H9 (cell line): ENCODE measurements around the gene CCL11. TPM values are rescaled to one million over a fixed set of nuclear protein-coding genes. Genes with fewer than 3 reads are reported as not detected.

Source experiments
- DNase-seq: peaks from one replicate; pipeline ENCODE4 v3.0.0-alpha.2; 2017
- H2AFZ ChIP-seq: one replicate; pipeline ENCODE4 v1.6.1; 2013; ENCODE audit warnings: mild to moderate bottlenecking, low read length, control low read depth, moderate library complexity
- H2AK5ac ChIP-seq: 2 replicates; pipeline ENCODE4 v1.6.1; 2013; ENCODE audit warnings: low read length, control low read depth, mixed read lengths; ENCODE audit not compliant: insufficient read length
- H2BK120ac ChIP-seq: one replicate; pipeline ENCODE4 v1.6.1; 2013; ENCODE audit warnings: low read depth, mild to moderate bottlenecking, low read length, control low read depth, inconsistent platforms; ENCODE audit not compliant: poor library complexity, severe bottlenecking
- H2BK12ac ChIP-seq: 2 replicates; pipeline ENCODE4 v1.6.1; 2013; ENCODE audit warnings: low read length, control low read depth, mixed read lengths, low read depth; ENCODE audit not compliant: insufficient read length
- H2BK15ac ChIP-seq: 2 replicates; pipeline ENCODE4 v1.6.1; 2013; ENCODE audit warnings: low read depth, low read length, control low read depth
- H2BK20ac ChIP-seq: one replicate; pipeline ENCODE4 v1.6.1; 2013; ENCODE audit warnings: low read depth, mild to moderate bottlenecking, low read length, control low read depth, inconsistent platforms; ENCODE audit not compliant: poor library complexity, severe bottlenecking
- H2BK5ac ChIP-seq: 2 replicates; pipeline ENCODE4 v1.6.1; 2013; ENCODE audit warnings: low read length, control low read depth, mixed read lengths; ENCODE audit not compliant: insufficient read length
- H3K14ac ChIP-seq: 2 replicates; pipeline ENCODE4 v1.6.1; 2013; ENCODE audit warnings: low read length, control low read depth; ENCODE audit not compliant: insufficient read depth
- H3K18ac ChIP-seq: 2 replicates; pipeline ENCODE4 v1.6.1; 2013; ENCODE audit warnings: low read depth, mild to moderate bottlenecking, mixed read lengths, low read length, control low read depth; ENCODE audit not compliant: insufficient read length
- H3K23ac ChIP-seq: 2 replicates; pipeline ENCODE4 v1.6.1; 2013; ENCODE audit warnings: low read length, control low read depth, mixed read lengths, low read depth; ENCODE audit not compliant: insufficient read length
- H3K23me2 ChIP-seq: 2 replicates; pipeline ENCODE4 v1.6.1; 2013; ENCODE audit warnings: low read depth, mild to moderate bottlenecking, mixed read lengths, low read length, control low read depth; ENCODE audit not compliant: insufficient read length, poor library complexity, severe bottlenecking
- H3K27ac ChIP-seq: 2 replicates; pipeline ENCODE4 v1.5.1; 2013; ENCODE audit warnings: low read length, control low read depth, mixed read lengths, low read depth; ENCODE audit not compliant: insufficient read length
- H3K27me3 ChIP-seq: 2 replicates; pipeline ENCODE4 v1.6.1; 2013; ENCODE audit warnings: low read length, control low read depth, inconsistent platforms; ENCODE audit not compliant: insufficient read depth
- H3K4ac ChIP-seq: 2 replicates; pipeline ENCODE4 v1.6.1; 2013; ENCODE audit warnings: low read depth, mild to moderate bottlenecking, control low read depth, inconsistent platforms, low read length, moderate library complexity
- H3K4me1 ChIP-seq: 2 replicates; pipeline ENCODE4 v1.6.1; 2013; ENCODE audit warnings: low read length, control low read depth, inconsistent platforms; ENCODE audit not compliant: insufficient read depth
- H3K4me2 ChIP-seq: 2 replicates; pipeline ENCODE4 v1.6.1; 2013; ENCODE audit warnings: low read length, control low read depth, mixed read lengths; ENCODE audit not compliant: insufficient read length, insufficient read depth
- H3K56ac ChIP-seq: 2 replicates; pipeline ENCODE4 v1.6.1; 2013; ENCODE audit warnings: low read depth, mild to moderate bottlenecking, mixed read lengths, low read length, control low read depth; ENCODE audit not compliant: insufficient read length
- H3K79me1 ChIP-seq: 2 replicates; pipeline ENCODE4 v1.6.1; 2013; ENCODE audit warnings: low read depth, mild to moderate bottlenecking, moderate library complexity, low read length, control low read depth, inconsistent platforms; ENCODE audit not compliant: insufficient read depth, poor library complexity, severe bottlenecking
- H3K79me2 ChIP-seq: 2 replicates; pipeline ENCODE4 v1.6.1; 2013; ENCODE audit warnings: low read length, control low read depth, inconsistent platforms; ENCODE audit not compliant: insufficient read depth
- H3K9ac ChIP-seq: 2 replicates; pipeline ENCODE4 v1.6.1; 2013; ENCODE audit warnings: low read length, control low read depth, mixed read lengths; ENCODE audit not compliant: insufficient read length; ENCODE audit errors: extremely low read depth
- H3K9me3 ChIP-seq: one replicate; pipeline ENCODE4 v1.6.1; 2013; ENCODE audit warnings: low read depth, low read length, inconsistent platforms; ENCODE audit not compliant: control insufficient read depth
- H3T11ph ChIP-seq: one replicate; pipeline ENCODE4 v1.6.1; 2013; ENCODE audit warnings: mild to moderate bottlenecking, low read length, control low read depth, inconsistent platforms
- H4K20me1 ChIP-seq: one replicate; pipeline ENCODE4 v1.6.1; 2013; ENCODE audit not compliant: control insufficient read depth, insufficient read length, insufficient read depth
- H4K5ac ChIP-seq: 2 replicates; pipeline ENCODE4 v1.6.1; 2013; ENCODE audit warnings: low read depth, mild to moderate bottlenecking, mixed read lengths, low read length, control low read depth; ENCODE audit not compliant: insufficient read length
- H4K8ac ChIP-seq: replicated peaks from 2 replicates; pipeline ENCODE4 v1.6.1; 2013; ENCODE audit warnings: low read length, control low read depth, mixed read lengths, low read depth; ENCODE audit not compliant: insufficient read length
- H4K91ac ChIP-seq: 2 replicates; pipeline ENCODE4 v1.6.1; 2013; ENCODE audit warnings: low read depth, mild to moderate bottlenecking, moderate library complexity, mixed read lengths, low read length, control low read depth; ENCODE audit not compliant: insufficient read length
- H3K27ac Mint-ChIP-seq, 3 experiments: 2 replicates in 2 of 3; 3 replicates in 1 of 3; pipeline ENCODE4 v1.8.0; 2020 to 2021; ENCODE audit warnings: mixed read lengths in 3 of 3, mild to moderate bottlenecking in 1 of 3, moderate library complexity in 1 of 3
- H3K27me3 Mint-ChIP-seq: 2 replicates; pipeline ENCODE4 v1.8.0; 2021; ENCODE audit warnings: low read depth, mild to moderate bottlenecking, moderate library complexity, mixed read lengths
- H3K36me3 Mint-ChIP-seq, 3 experiments: 2 replicates in 2 of 3; 3 replicates in 1 of 3; pipeline ENCODE4 v1.8.0; 2020 to 2021; ENCODE audit warnings: low read depth in 3 of 3, mixed read lengths in 3 of 3; ENCODE audit not compliant: insufficient read depth in 1 of 3
- H3K4me1 Mint-ChIP-seq, 2 experiments: 2 replicates each; pipeline ENCODE4 v1.8.0; 2020; ENCODE audit warnings: mixed read lengths in 2 of 2
- H3K4me3 Mint-ChIP-seq, 2 experiments: 2 replicates in 1 of 2; 3 replicates in 1 of 2; pipeline ENCODE4 v1.8.0; 2020 to 2021; ENCODE audit warnings: mild to moderate bottlenecking in 2 of 2, mixed read lengths in 2 of 2, moderate library complexity in 1 of 2
- H3K9me3 Mint-ChIP-seq, 2 experiments: 2 replicates in 1 of 2; 3 replicates in 1 of 2; pipeline ENCODE4 v1.8.0; 2020; ENCODE audit warnings: mild to moderate bottlenecking in 2 of 2, mixed read lengths in 2 of 2, moderate library complexity in 1 of 2
- WGBS: extraction: QIAGEN DNeasy Blood & Tissue Kit; methylation state at CpG from one replicate; pipeline ENCODE4 v1.1.7; 2013; ENCODE audit warnings: missing lambda C conversion rate, low lambda C conversion rate, mixed read lengths; ENCODE audit not compliant: insufficient read length; ENCODE audit errors: extremely low coverage; 5-methylcytosine and 5-hydroxymethylcytosine counted together
- total RNA-seq: library from RNA; stranded (reverse); gene quantifications from 2 replicates; pipeline ENCODE4 v1.2.1, GENCODE V29; 2021
- TF ChIP-seq, protein P1 (sequence below): fragments of 200-600 bp; sonication (generic); conservative IDR thresholded peaks from 3 replicates; pipeline ENCODE4 v1.8.0; 2021; ENCODE audit warnings: antibody characterized with exemption, mild to moderate bottlenecking

Gene CCL11
- total RNA-seq, 1 experiment from 2014 or later, result not detected

DNA sequence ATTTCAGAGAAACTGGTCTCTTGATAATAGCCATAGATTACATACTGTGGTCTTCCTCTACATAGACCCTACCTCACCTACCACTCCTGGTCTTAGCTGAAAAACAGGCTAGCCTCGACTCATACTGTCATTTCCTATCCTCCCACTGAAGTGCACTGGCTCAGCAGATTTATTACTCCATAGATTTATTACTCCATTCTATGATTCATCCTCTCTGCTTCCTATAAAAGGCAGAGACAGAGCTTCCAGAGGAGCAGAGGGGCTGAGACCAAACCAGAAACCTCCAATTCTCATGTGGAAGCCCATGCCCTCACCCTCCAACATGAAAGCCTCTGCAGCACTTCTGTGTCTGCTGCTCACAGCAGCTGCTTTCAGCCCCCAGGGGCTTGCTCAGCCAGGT is 15.6 kb upstream of the CCL11 start, which contains the start of gene CCL7:
Gene CCL7 (plus strand): TSS at position 253 of the 400 bp plus-strand sequence. CDS start 70 bp downstream, at position 323.
- TF ChIP-seq, protein P1, sequence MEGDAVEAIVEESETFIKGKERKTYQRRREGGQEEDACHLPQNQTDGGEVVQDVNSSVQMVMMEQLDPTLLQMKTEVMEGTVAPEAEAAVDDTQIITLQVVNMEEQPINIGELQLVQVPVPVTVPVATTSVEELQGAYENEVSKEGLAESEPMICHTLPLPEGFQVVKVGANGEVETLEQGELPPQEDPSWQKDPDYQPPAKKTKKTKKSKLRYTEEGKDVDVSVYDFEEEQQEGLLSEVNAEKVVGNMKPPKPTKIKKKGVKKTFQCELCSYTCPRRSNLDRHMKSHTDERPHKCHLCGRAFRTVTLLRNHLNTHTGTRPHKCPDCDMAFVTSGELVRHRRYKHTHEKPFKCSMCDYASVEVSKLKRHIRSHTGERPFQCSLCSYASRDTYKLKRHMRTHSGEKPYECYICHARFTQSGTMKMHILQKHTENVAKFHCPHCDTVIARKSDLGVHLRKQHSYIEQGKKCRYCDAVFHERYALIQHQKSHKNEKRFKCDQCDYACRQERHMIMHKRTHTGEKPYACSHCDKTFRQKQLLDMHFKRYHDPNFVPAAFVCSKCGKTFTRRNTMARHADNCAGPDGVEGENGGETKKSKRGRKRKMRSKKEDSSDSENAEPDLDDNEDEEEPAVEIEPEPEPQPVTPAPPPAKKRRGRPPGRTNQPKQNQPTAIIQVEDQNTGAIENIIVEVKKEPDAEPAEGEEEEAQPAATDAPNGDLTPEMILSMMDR, result no peak
- no CpG with 5 or more reads among the region's 1 CpG for WGBS
- H3K4me2 ChIP-seq, result no peak within 1 kb of the TSS

More for the DNA sequence above, 15.6 kb upstream of the CCL11 start, which contains the start of gene CCL7:
- no peak within 1 kb of the TSS for H4K5ac ChIP-seq
- Mint-ChIP-seq H3K4me3 (no peak within 1 kb of the TSS), H3K9me3 (no peaks in the 10 kb centered on the region), H3K27me3 (peaks cover 19% of the 10 kb centered on the region), H3K36me3 (no peaks in the 10 kb centered on the region), H3K4me1 (no peaks in the 10 kb centered on the region), H3K27ac (no peak within 1 kb of the TSS)
- H3K79me2 ChIP-seq, result no peaks in the 10 kb centered on the region
- H2BK5ac ChIP-seq, result no peak within 1 kb of the TSS
- H3T11ph ChIP-seq, result no peak within 1 kb of the TSS
- H2BK15ac ChIP-seq, result no peak within 1 kb of the TSS
- no peaks in the 10 kb centered on the region for H3K9me3 ChIP-seq
- H3K14ac ChIP-seq, result no peak within 1 kb of the TSS
- H3K4me1 ChIP-seq, result no peaks in the 10 kb centered on the region
- H3K23ac ChIP-seq, result no peak within 1 kb of the TSS
- H3K18ac ChIP-seq, result no peak within 1 kb of the TSS
- H4K20me1 ChIP-seq, result no peaks in the 10 kb centered on the region
- H3K23me2 ChIP-seq, result no peaks in the 10 kb centered on the region
- no peak within 1 kb of the TSS for H4K8ac ChIP-seq
- no peak within 1 kb of the TSS for H2BK120ac ChIP-seq
- no peak within 1 kb of the TSS for H3K56ac ChIP-seq
- H2BK12ac ChIP-seq, result no peak within 1 kb of the TSS
- no peak within 1 kb of the TSS for H2AK5ac ChIP-seq
- H3K79me1 ChIP-seq, result no peaks in the 10 kb centered on the region
- no peak within 1 kb of the TSS for H3K9ac ChIP-seq
- no peak within 1 kb of the TSS for H2AFZ ChIP-seq
- no peak within 1 kb of the TSS for H2BK20ac ChIP-seq
- no peaks in the 10 kb centered on the region for H3K27me3 ChIP-seq
- H3K4ac ChIP-seq, result no peak within 1 kb of the TSS
- DNase-seq, result no peak
- no peak within 1 kb of the TSS for H3K27ac ChIP-seq
- no peak within 1 kb of the TSS for H4K91ac ChIP-seq
